HuH-7 (cell line): Measurements from ENCODE around the gene ATP6V1C2.
"Not testable (repeated sequence)": the region's sequence is repeated elsewhere in the genome, so short reads cannot be mapped to it uniquely, and the experiment has no call there.

Experiments used
- DNase-seq: peaks from one replicate; pipeline ENCODE4 v3.0.0; 2011; ENCODE audit warnings: low spot score

ATP6V1C2 gene

DNA sequence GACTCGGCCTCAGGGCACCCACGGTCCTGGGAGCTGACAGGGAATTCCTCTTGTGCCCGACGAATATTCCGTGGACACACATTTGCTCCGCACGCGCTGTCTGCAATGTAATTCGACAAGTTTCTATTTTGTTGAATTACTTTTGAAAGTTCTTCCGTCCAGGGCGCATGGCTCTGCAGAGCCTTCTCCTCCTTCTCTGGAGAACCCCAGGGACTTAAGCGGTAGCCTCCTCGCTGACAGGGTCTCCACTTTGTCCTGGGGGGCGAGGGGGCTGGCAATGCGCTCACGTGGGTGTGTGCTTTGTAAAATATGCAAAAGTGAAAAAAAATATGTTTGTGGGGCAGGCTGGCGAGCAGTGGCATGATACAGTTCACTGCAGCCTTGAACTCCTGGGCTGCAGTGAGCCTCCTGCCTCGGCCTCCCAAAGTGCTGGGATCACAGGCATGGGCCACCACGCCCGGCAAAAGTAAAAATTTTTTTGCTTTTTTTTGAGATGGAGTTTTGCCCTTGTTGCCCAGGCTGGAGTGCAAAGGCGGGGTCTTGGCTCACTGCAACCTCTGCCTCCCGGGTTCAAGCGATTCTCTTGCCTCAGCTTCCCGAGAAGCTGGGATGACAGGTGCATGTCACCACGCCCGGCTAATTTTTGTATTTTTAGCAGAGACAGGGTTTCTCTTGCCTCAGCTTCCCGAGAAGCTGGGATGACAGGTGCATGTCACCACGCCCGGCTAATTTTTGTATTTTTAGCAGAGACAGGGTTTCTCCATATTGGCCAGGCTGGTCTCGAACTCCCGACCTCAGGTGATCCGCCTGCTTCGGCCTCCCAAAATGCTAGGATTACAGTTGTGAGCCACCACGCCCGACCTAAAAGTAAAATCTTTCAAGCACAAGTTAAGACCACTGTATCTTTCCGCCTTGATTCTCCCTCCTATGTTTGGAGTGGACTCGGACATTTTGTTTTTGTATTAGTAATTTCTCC is 92.0 kb downstream of the ATP6V1C2 start:
- DNase-seq, result not testable (repeated sequence)

DNA sequence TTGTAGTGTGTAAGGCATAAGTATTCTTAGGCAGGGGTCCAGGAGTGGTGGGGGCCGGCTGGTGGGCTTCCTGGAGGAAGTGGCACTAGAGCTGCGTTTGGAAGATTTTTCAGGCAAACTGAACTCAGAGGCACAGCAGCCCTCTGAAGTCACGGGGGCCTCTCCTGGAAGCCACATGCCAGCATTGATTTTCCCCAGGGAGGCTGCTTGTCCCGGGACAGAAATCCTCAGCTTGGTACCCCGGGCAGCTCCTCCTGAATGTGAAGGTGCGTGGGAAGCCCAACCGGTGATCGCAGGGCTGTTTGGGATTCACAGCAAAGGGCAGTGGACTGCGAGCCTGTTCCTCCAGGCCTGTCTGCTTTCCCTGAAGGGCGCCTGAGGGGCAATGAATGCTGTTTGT is 92.7 kb downstream of the ATP6V1C2 start:
- DNase-seq, result no peak

DNA sequence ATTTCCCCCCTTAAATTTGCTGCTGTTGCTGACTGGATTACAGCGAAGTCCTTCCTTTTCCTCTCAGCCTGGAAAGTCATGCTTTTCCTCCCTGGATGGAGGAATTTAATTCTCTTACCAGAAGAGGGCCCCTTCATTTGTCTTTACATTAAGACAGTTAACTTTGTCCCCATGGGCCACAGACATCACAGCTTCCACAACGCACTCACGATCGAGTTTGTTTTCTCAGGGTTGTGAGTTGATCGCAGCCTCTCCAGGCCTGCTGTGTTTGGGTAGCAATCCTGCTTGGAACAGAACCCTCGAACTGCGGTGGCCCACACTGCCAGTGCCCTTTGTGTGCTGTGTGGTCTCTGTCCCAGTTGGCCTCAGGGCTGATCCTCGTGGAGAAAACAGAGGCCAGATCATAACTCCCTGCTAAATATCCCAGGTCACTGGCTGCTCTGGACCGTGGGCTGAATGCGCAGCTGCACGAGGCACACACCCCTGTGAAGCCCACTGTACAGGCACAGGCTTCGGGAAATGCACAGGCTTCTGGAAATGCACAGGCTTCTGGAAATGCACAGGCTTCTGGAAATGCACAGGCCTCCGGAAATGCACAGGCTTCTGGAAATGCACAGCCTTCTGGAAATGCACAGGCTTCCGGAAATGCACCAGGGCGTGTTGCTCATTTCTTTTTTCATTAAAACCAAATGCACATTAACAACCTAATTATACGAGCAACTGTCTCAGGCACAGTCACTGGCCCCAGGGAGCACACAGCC is 93.3 kb downstream of the ATP6V1C2 start:
- DNase-seq, result no peak

DNA sequence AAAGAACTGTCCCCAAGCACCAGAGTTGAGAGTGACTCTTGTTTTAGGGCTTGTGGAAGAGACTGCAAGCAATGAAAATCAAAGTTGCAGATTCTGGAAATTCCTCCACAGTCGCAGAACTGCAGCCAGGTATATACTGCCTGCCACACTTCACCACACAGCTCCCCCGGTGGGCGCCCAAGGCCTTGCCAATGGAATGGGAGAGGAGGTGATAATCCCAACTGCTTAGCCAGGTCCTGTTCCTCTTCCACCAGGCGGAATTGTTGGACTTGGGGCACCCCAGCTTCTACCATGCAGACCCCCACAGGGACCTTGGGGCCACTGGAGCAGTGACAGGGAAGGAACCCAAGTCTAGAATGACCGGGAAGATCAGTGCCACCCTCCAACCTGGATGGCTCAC is 96.0 kb downstream of the ATP6V1C2 start:
- DNase-seq, result peak; percentile 52

DNA sequence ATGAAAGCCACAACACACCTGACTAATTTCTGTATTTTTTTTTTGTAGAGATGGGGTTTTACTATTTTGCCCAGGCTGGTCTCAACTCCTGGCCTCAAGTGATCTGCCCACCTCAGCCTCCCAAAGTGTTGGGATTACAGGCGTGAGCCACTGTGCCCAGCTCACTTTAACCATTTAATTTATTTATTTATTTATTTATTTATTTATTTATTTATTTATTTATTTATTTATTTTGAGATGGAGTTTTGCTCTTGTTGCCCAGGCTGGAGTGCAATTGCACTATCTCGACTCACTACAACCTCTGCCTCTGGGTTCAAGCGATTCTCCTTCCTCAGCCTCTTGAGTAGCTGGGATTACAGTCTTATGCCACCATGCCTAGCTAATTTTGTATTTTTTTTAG is 96.9 kb downstream of the ATP6V1C2 start:
- not testable (repeated sequence) for DNase-seq

DNA sequence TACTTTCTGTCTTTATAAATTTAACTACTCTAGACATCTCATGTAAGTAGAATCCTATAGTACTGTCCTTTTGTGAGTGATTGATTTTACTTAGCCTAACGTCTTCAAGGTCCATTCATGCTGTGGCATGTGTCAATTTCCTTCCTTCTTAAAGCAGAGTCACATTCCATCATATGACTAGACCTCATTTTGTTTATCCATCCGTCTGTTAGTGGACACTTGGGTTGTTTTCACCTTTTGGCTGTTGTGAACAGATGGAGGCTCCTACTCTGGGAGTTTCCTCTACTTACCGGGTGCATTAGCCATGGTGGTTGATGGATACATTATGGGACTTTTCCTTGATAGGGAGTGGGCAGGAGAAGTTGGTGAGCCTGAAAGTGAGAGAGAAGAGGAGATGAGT is 97.6 kb downstream of the ATP6V1C2 start:
- DNase-seq, result no peak

DNA sequence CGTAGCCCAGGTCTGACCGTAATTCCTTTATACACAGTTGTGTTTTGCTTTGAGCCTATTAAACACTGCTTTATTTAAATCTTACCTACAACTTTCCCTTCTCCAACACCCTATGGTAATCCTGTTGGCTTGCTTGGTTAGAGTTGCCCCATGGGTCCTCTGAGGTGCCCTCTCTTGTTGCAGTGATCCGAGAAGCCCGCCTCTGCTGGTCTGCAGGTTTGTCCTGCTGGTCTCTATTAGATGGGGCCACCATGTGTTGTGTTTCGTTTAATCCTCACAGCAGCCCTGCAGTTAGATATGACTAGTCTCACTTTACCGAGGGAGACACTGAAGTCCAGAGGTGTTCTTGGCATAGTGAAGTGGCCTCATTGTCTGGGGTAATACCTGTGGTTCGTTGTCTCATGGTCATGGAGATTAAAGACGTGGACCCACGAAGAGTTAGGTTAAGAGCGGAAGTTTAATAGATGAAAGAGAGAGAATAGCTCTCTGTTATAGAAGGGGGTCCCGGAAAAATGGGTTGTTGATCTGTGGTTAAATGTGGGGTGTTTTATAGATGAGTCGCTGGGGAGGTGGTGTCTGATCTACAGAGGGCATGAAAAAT is 98.4 kb downstream of the ATP6V1C2 start:
- DNase-seq, result no peak

DNA sequence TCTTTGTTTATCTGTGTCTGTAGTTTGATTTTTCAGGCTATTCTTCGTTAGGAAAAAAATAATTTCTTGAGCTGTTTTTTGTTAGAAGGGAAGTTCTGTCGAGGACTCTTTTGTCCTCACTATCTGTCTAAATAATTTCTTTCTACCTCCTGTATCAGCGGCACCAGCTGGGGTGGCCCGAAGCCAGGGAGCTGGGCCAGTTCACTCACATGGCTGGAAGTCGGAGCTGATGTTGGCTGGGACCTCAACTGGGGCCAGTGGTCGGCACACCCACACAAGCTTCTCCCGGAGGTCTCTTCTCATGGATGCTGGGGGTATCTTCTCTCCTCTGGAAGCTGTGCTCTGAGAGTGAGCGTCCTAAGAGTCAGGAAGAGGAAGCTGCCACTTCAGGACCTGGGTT is 99.1 kb downstream of the ATP6V1C2 start:
- no peak for DNase-seq

DNA sequence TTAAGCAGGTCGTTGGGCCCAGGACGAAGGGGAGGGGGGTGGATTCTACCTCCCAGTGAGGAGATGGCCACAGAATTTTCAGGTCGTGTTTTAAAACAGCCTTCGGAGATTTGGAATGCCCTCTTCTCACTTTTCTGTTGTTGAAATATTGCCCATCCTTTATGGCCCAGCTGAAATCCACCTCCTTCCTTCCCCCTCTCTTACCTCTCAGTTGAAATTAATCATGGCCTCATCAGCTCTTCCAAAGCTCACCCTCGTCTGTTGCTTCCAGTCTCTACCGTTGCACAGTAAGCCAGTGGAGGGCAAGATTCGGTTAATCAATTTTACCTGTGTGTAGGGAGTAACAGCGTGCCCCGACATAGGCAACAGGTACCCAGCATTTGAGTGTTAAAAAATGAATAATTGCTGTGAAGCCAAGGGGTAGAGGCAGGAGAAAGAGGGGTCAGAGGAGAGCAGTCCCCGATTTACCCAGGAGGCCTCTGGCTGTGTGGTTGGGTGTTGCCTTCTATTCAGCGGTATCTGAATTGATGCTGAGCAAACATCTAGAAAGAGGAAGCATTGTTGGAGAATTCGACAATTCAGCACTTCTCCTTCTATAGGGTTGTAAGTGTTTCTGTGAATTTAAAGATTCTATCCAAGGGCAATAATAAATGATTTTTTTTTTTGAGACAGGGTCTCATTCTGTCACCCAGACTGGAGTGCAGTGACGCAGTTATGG is 99.7 kb downstream of the ATP6V1C2 start:
- DNase-seq, result no peak

DNA sequence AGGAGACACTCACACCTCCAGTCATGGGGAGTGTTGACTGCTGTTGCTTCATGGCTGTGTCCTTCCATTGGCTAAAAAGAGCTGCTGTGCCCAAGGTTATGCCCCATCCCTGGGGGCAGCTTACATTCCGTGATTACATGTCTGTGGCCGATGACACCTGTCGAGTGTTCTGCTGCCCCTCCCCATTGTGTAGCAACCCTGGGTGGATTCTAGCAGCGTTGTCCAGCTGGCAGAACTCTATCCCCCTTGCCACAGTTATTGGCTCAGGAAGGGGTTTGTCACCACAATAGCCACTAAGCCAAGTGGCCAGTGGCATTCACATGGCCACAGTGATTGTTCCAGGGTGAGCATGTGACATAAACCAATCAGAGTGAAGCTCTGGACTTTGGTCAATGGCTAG is 102.8 kb downstream of the ATP6V1C2 start:
- no peak for DNase-seq

DNA sequence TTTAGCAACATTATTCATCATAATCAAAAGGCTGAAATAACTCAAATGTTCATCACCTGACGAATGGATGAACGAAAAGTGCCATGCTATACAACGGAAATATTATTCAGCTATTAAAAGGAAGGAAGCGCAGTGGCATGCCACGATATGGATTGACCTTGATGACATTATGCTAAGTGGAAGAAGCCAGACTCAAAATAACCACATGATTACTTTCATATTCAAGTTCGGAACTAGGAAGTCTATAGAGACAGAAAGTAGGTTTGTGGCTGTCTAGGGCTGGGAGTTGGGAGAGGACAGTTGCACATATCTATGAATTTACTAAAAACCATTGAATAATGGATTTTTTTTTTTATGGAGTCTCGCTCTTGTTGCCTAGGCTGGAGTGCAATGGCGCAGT is 104.6 kb downstream of the ATP6V1C2 start:
- no peak for DNase-seq

DNA sequence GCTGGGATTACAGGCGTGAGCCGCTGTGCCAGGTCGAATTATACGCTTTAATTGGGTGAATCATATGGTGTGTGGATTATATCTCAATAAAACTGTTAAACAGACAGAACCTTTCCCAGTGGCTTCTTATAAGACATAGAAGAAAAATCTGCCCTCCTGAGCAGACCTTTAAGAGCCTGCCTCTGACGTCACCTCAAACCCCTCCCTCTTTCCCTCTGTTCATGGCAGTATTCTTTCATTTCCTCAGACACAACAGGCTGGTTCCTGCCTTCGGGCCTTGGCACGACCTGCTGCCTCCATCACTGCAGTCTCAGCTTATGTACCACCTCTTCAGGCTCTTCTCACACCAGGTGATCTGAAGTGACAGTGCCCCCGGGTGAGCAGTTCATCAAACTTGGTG is 105.2 kb downstream of the ATP6V1C2 start:
- no peak for DNase-seq

DNA sequence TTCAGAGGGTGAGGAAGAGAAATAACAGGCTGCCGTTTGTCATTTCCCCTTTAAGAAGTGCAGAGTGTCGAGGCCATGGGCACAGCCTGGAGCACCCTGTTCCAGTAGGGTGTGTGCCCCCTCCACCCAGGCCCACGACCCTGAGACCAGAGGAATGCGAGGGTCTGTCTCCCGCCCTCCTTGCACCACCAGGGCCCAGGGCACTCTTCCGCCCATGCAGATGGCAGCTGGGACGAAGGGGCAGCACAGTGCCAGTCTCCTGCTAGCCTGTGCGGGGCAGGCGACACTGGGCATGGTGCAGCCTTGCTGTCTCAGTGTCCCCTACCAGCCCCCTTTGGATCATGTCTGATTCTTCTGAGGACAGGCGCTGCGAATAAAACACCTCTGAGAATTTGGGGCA is 106.9 kb downstream of the ATP6V1C2 start:
- no peak for DNase-seq

DNA sequence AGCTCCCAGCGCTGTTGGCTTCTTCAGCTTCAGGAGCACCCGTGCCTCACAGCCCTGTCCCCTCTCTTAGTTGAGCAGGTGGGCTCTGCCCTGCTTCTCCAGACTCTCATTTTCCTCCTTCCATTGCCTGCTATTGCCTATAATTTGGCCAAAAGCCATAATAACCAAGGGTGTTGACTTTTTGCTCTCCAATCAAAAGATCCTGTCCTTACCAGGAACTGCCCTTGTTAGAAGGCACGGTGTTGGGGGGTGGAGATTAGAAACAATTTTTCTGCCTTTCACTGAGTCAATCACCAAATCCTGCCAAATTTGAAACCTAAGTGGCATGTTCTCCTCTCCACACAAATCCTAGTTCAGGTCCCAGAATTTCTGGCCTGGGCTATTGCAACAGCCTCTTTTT is 107.9 kb downstream of the ATP6V1C2 start:
- no peak for DNase-seq

DNA sequence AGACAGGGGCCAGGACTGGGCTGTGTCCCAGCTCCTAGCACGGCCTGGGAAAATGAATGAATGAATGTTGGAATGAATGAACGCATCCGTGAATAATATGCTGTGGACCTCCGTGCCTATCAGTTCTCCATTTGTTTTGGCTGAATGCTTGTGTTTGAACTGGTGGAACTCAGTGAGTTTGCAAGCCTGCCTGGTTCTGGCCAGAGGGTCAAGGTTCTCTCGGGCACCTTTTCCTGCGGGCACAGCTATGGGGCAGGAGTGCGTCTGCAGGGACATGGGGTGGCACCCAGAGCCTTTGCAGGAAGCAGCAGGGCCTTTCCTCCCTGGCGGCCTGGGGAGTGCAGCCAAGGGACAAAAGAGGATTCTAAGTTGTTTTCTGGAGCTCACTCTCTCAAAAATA is 108.8 kb downstream of the ATP6V1C2 start:
- no peak for DNase-seq

DNA sequence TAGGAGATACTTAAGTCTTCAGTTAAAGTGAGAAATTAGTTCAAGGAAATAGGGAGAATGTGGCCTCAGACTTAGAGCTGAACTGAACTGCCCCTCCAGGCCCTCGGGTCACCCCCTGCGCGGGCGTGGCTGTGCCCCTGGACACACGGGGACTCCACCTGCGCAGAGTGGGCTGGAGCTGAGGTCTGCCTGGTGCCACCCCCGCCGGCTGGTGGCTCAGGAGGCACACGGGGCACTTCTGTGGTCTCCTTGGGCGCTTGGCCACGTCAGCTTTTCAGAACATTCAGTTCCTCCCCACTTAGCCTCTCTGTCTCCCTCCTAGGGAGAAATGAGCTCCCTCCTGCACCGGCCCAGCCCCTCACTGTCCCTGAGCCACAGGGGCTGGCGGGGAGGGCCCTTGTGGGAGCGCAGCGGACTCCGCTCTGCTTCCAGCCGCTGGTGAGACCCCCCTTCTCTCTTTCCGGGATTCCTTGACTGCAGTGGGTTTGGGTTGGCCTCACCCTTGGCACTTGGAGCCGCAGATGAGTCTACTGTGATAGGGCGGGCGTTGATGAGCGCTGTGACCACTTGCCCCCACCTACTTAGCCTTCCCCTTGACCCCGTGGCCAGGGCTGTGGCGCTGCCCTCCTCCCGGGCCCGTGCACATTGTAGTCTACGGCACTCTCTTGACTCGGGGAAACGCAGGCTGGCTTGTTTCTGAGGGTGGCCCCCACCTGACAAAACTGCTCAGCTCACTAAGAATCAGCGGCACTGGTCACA is 109.4 kb downstream of the ATP6V1C2 start:
- DNase-seq, result no peak

DNA sequence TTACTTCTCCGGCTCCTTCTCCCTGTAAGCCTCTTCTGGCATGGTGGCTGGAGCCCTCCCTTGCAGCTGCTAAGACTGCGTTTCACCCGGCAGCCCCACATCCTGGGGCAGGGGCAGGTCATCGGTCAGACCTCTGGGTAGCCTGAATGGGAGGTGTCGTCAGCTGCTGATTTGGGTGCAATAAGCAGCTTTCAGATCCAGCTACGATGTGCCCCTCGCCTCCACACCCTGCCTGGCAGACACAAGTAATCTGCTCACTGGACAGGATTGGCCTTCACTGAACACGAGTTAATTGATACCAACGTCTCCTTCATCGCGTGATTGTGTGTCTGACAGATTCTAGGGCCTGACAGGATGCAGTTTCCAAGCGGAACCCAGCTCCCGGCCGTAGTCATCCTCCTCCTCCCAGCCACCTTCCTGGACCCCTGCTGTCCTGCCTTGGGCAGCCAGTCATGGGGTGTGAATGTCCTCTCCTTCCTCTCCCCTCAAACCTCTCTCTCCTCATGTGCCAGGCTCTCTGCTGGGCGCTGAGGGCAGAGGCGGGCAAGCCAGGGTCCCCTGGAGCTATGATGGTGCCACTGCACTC is 110.1 kb downstream of the ATP6V1C2 start:
- DNase-seq, result no peak

DNA sequence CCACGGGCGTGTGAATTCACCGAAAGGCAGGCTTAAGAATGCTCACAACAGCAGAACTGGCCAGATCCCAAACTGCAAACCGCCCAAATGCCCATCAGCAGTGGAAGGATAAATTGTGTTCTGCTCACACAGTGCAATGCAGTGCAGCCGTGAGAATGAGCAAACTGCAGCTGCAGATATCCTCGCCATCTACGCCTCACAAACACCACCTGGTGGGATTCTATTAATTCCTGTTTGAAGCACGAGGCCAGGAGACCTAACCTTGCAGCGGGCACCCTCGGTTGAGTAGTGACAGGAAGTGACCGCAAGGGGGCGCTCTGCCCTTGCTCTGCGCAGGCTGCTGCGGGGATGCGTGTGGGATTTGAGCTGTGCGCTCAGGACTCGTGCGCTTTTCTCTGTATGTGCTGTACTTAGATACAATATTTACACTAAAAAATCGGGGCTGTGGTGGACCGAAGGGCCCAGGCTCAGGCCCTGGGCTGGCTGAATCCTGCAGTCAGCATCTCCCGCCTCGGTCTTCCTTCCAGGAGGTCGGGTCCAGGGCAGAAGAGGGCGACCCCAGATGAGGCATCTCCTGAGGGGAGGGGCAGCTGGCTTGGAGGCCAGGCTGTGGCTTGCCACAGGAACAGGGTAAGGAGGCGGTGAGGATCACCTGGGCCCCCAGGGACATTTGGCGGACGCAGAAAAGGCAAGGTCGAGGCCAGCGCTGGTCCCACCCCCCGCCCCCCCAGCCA is 110.9 kb downstream of the ATP6V1C2 start:
- DNase-seq, result peak; percentile 90

DNA sequence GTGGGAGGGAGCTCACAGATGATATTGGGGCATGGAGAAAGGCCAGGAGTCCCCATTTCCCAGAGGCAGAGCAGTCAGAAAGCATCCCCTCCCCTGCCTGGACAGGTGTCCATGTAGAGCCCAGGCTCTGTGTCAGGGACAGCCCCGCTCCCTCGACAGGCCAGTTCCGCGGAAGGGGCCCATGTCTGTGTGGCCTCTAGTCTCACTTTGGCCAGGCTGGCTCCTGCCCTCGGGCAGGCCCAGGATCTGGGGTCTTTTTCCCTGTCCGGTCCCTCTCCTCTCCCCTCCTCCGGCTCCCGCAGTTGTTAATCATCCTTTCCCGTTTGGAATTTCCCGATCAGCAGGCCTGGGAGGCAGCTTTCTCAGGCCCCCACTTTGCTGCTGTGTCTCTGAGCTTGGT is 111.6 kb downstream of the ATP6V1C2 start:
- DNase-seq, result no peak

DNA sequence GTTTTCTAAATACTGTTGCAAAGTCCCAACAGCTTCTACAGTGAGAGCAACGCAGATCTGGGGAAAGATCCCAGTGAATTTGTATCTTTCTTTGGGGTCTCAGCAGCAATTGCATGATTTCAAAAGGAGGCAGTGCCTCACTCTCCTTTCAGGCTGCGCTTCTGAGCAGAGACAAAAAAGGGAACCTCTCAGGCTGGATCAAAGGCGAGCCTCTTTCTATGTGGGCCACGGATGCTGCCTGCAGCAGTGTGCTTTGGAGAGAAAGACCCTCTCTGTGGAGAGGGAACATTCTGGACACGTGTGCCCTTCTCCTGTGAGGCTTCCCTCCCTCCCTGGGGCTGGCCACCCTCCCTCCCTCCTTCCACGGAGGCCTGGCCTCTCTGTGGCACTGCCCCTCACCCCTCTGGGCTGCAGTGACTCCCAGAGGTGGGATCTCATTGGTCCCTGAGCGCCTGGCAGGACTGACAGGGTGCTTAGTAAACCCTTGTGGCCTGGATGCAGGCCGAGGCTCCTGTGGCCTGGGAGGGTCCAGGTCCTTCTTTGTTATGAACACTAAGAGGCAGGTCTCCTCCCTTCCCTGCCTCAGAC is 112.7 kb downstream of the ATP6V1C2 start:
- no peak for DNase-seq
